Measurements from ENCODE around the gene PLEKHA5. TPM values are rescaled to one million over a fixed set of nuclear protein-coding genes. Genes with fewer than 3 reads are reported as not detected.

Gene PLEKHA5
- total and polyA plus RNA-seq, 2 experiments from 2014 or later, result 82.8 to 112 TPM

- no peak for TF ChIP-seq STAT1 (IDR thresholded peaks at IDR 0.05; ENCODE audit: unreplicated experiment)
These were observed 183.1 kb downstream of the PLEKHA5 start (continued) for GRCh38 chr12:19312637-19313036.

- H3K9me3 Mint-ChIP-seq, result no peaks in the 10 kb centered on the region
- no peaks in the 10 kb centered on the region for H3K79me2 ChIP-seq (replicated peaks; ENCODE audit: insufficient read depth)
- no peak overlapping the region for H2AFZ ChIP-seq
- H3K4me2 ChIP-seq, result no peak overlapping the region
- peaks cover 6% of the 10 kb centered on the region; the same call in 2 of the 3 replicates for H3K36me3 Mint-ChIP-seq (ENCODE audit: low read depth)
- H4K20me1 ChIP-seq (replicated peaks; ENCODE audit: insufficient read depth), result no peaks in the 10 kb centered on the region
- no peak overlapping the region for H3K4me3 ChIP-seq
- no peaks in the 10 kb centered on the region for H3K4me1 Mint-ChIP-seq
- ATAC-seq (no peak), DNase-seq (ENCODE audit: low spot score) (no peak)
- no peaks in the 10 kb centered on the region for H3K9me2 ChIP-seq (ENCODE audit: insufficient read depth)
- no peak overlapping the region for H3K27ac Mint-ChIP-seq
- TF ChIP-seq ETS1 (IDR thresholded peaks at IDR 0.05) (no peak), ZNF114 (CRISPR knock-in tag; IDR thresholded peaks at IDR 0.05) (no peak), REST (IDR thresholded peaks at IDR 0.05; ENCODE audit: unreplicated experiment) (no peak), CTCF (conservative IDR thresholded peaks at IDR 0.05; ENCODE audit: low read depth in 2 of 2) (no peak), JUNB (IDR thresholded peaks at IDR 0.05; ENCODE audit: unreplicated experiment) (no peak), CREB1 (CRISPR knock-in tag; IDR thresholded peaks at IDR 0.05; ENCODE audit: low read depth) (no peak), NANOG (IDR thresholded peaks at IDR 0.05; ENCODE audit: borderline replicate concordance) (no peak), EZH2 (IDR thresholded peaks at IDR 0.05; ENCODE audit: low read depth, unreplicated experiment) (no peak)
- H3K4me3 Mint-ChIP-seq, result no peak overlapping the region
- no peaks in the 10 kb centered on the region for H3K27me3 ChIP-seq (ENCODE audit: insufficient read depth)
- no peaks in the 10 kb centered on the region for H3F3A ChIP-seq (replicated peaks; ENCODE audit: low read depth)
- no peaks in the 10 kb centered on the region for H3K4me1 ChIP-seq (ENCODE audit: insufficient read depth)
- H3K27me3 Mint-ChIP-seq (ENCODE audit: insufficient read depth, low read depth, poor library complexity), result no peaks in the 10 kb centered on the region
- H3K36me3 ChIP-seq (ENCODE audit: insufficient read depth), result 0 out of 2 replicates have a peak, but pooled peaks cover 3% of the 10 kb centered on the region
- H3K27ac ChIP-seq (ENCODE audit: low read depth), result no peak overlapping the region
These were observed 186.9 kb downstream of the PLEKHA5 start for GRCh38 chr12:19316425-19316824.

All from GM23338 (cell line).